Keratinocyte (primary cell): ENCODE data around the gene STEAP3. TPM values are rescaled to one million over a fixed set of nuclear protein-coding genes. Genes with fewer than 3 reads are reported as not detected.
A peak's percentile ranks its signal among the peaks of the same experiment; 100 is the strongest.

Source experiments
- DNase-seq: peaks from one replicate; pipeline ENCODE4 v3.0.0-alpha.2; 2011; ENCODE audit warnings: low read depth, missing footprints, low spot score
- FAIRE-seq: peaks from 2 replicates; lab custom pipeline; 2011; peaks lifted over from hg19 to GRCh38; lab: Jason Lieb, UNC
- H2AFZ ChIP-seq: 2 replicates; pipeline ENCODE4 v1.6.0; 2012; ENCODE audit warnings: low read length, control low read depth, inconsistent platforms; ENCODE audit not compliant: control insufficient read depth
- H3K27ac ChIP-seq: 2 replicates; pipeline ENCODE4 v1.5.1; 2011; ENCODE audit warnings: low read length; ENCODE audit not compliant: control insufficient read depth, insufficient read depth
- H3K27me3 ChIP-seq: 3 replicates; pipeline ENCODE4 v1.6.0; 2011; ENCODE audit warnings: low read length; ENCODE audit not compliant: control insufficient read depth, insufficient read depth; ENCODE audit errors: extremely low read depth
- H3K36me3 ChIP-seq, 2 experiments: 2 replicates in 1 of 2; 3 replicates in 1 of 2; pipeline ENCODE4 v1.5.1; 2011; ENCODE audit warnings: low read length in 2 of 2, mild to moderate bottlenecking in 1 of 2; ENCODE audit not compliant: control insufficient read depth in 2 of 2, insufficient read depth in 2 of 2; ENCODE audit errors: extremely low read depth in 1 of 2
- H3K4me1 ChIP-seq: 3 replicates; pipeline ENCODE4 v1.5.1; 2011; ENCODE audit warnings: low read length; ENCODE audit not compliant: control insufficient read depth, insufficient read depth; ENCODE audit errors: extremely low read depth
- H3K4me2 ChIP-seq: 3 replicates; pipeline ENCODE4 v1.6.0; 2011; ENCODE audit warnings: low read depth, low read length; ENCODE audit not compliant: control insufficient read depth, insufficient read depth; ENCODE audit errors: extremely low read depth
- H3K4me3 ChIP-seq, 3 experiments: fragments of 200-600 bp in 1 of 3; sonication (generic) in 1 of 3; 2 replicates in 2 of 3; 3 replicates in 1 of 3; pipeline ENCODE4 v1.5.1; 2011 to 2016; ENCODE audit warnings: low read length in 3 of 3, mild to moderate bottlenecking in 3 of 3, control low read depth in 2 of 3, inconsistent platforms in 1 of 3, low read depth in 1 of 3, mixed read lengths in 1 of 3, mixed run types in 1 of 3, moderate library complexity in 1 of 3; ENCODE audit not compliant: control insufficient read depth in 2 of 3, insufficient read depth in 2 of 3; ENCODE audit errors: extremely low read depth in 1 of 3
- H3K79me2 ChIP-seq: 2 replicates; pipeline ENCODE4 v1.6.0; 2012; ENCODE audit warnings: low read length; ENCODE audit not compliant: control insufficient read depth, insufficient read depth
- H3K9ac ChIP-seq: 3 replicates; pipeline ENCODE4 v1.6.0; 2011; ENCODE audit warnings: low read length; ENCODE audit not compliant: control insufficient read depth, insufficient read depth; ENCODE audit errors: extremely low read depth
- H3K9me1 ChIP-seq: 3 replicates; pipeline ENCODE4 v1.6.0; 2011; ENCODE audit warnings: low read length; ENCODE audit not compliant: control insufficient read depth, insufficient read depth; ENCODE audit errors: extremely low read depth
- H3K9me3 ChIP-seq: 2 replicates; pipeline ENCODE4 v1.5.1; 2012; ENCODE audit warnings: low read depth, low read length; ENCODE audit not compliant: control insufficient read depth
- H4K20me1 ChIP-seq: 3 replicates; pipeline ENCODE4 v1.6.0; 2011; ENCODE audit warnings: low read length; ENCODE audit not compliant: control insufficient read depth, insufficient read depth; ENCODE audit errors: extremely low read depth
- CTCF ChIP-seq, 3 experiments: IDR thresholded peaks in 1 of 3; conservative IDR thresholded peaks in 1 of 3; optimal IDR thresholded peaks in 1 of 3; 2 replicates in 2 of 3; 3 replicates in 1 of 3; pipeline versions ENCODE3 to v1.5.1; 2011; ENCODE audit warnings: low read length in 3 of 3, mild to moderate bottlenecking in 3 of 3, moderate library complexity in 2 of 3, control low read depth in 1 of 3, inconsistent platforms in 1 of 3; ENCODE audit not compliant: insufficient read depth in 2 of 3; ENCODE audit errors: extremely low read depth in 1 of 3
- EZH2 ChIP-seq: IDR thresholded peaks from one replicate; pipeline ENCODE4 v1.6.1; 2012; ENCODE audit warnings: inconsistent platforms, mild to moderate bottlenecking, low read length, moderate library complexity
- dilution Hi-C: fragments of 300-500 bp; cut with MboI; formaldehyde crosslinking; loops from one replicate; pipeline ENCODE4 v1.7.0; 2020; ENCODE audit warnings: low sequenced_read_pairs; ENCODE audit not compliant: extremely low pct_ligation_motif_present
- polyA plus RNA-seq, 5 experiments: library from polyadenylated mRNA; depleted of rRNA in 3 of 5; stranded (reverse) in 3 of 5; stranded (forward) in 1 of 5; unstranded in 1 of 5; fragments of >200 nt; gene quantifications; 1 replicate in 1 of 5; 2 replicates in 3 of 5; 3 replicates in 1 of 5; pipeline versions ENCODE4 v1.2.1 to v1.2.3, GENCODE V29; 2011 to 2012; ENCODE audit warnings: missing spikeins in 2 of 5, low read depth in 1 of 5, low replicate concordance in 1 of 5

The STEAP3 gene
- polyA plus RNA-seq, 1 donor (not counting 4 experiments of a cell fraction or from before 2014, with no cell fraction given): 19.9 TPM

- dilution Hi-C loops: no loop called here
- Histone ChIP-seq H3K27ac (no peak overlapping the region), H2AFZ (no peak overlapping the region), H3K27me3 (no peaks in the 10 kb centered on the region), H3K9me1 (no peaks in the 10 kb centered on the region), H4K20me1 (no peaks in the 10 kb centered on the region), H3K4me3 (no peak overlapping the region), H3K4me2 (no peak overlapping the region), H3K9me3 (no peaks in the 10 kb centered on the region), H3K36me3 (no peaks in the 10 kb centered on the region), H3K79me2 (no peaks in the 10 kb centered on the region), H3K4me1 (peaks cover 8% of the 10 kb centered on the region), H3K9ac (no peak overlapping the region)
- DNase-seq: no peak
- TF ChIP-seq CTCF (optimal IDR thresholded peaks at IDR 0.05 in 1 of 3, IDR thresholded peaks at IDR 0.05 in 1 of 3, conservative IDR thresholded peaks at IDR 0.05 in 1 of 3; ENCODE audit: extremely low read depth in 1 of 3, insufficient read depth in 2 of 3, low read length in 3 of 3): no peak
- no peak for TF ChIP-seq EZH2
- no peak for FAIRE-seq
These were observed 59.4 kb downstream of the STEAP3 start for GRCh38 chr2:119282996-119283511.

DNA sequence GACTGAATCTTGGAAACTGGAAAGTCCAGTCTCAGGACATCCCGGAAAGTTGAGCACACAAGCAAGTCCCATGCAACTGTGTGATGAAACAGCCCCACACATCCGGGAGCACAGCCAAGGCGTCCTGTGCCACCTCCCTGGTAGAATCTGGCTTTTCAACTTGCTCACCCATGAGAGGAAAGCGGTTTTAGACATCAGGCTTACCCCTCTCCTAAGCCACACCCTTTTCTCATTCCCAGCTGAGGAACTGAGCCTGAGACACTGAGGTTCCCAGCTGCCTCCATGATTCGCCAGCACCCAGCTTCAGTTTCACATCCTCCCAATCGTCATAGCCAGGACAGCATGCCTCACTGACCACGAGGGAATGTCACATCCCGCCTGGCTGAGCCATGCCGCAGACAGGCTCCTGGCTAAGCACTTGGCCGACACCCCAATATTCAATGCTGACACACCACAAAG is 60.3 kb downstream of the STEAP3 start:
- H3K4me3 ChIP-seq: peak overlapping the region in 1 of 3 experiments; percentile 34
- no peaks in the 10 kb centered on the region for H3K79me2 ChIP-seq
- TF ChIP-seq EZH2 (no peak), CTCF (optimal IDR thresholded peaks at IDR 0.05 in 1 of 3, IDR thresholded peaks at IDR 0.05 in 1 of 3, conservative IDR thresholded peaks at IDR 0.05 in 1 of 3; ENCODE audit: extremely low read depth in 1 of 3, insufficient read depth in 2 of 3, low read length in 3 of 3) (no peak)
- no peak overlapping the region for H3K9ac ChIP-seq
- peaks cover 8% of the 10 kb centered on the region for H3K4me1 ChIP-seq
- H3K27ac ChIP-seq: no peak overlapping the region
- peak; percentile 70 for FAIRE-seq
- DNase-seq: peak; percentile 44
- no peaks in the 10 kb centered on the region for H3K9me1 ChIP-seq
- dilution Hi-C loops: no loop called here
- no peaks in the 10 kb centered on the region for H4K20me1 ChIP-seq
- no peaks in the 10 kb centered on the region for H3K9me3 ChIP-seq
- H3K27me3 ChIP-seq: no peaks in the 10 kb centered on the region
- no peaks in the 10 kb centered on the region for H3K36me3 ChIP-seq
- peak overlapping the region; percentile 67 for H3K4me2 ChIP-seq
- peak overlapping the region; percentile 78 for H2AFZ ChIP-seq
